ENCODE data around the gene DNAH10.
"Not testable (repeated sequence)": the region's sequence is repeated elsewhere in the genome, so short reads cannot be mapped to it uniquely, and the experiment has no call there.

Gene DNAH10

DNA sequence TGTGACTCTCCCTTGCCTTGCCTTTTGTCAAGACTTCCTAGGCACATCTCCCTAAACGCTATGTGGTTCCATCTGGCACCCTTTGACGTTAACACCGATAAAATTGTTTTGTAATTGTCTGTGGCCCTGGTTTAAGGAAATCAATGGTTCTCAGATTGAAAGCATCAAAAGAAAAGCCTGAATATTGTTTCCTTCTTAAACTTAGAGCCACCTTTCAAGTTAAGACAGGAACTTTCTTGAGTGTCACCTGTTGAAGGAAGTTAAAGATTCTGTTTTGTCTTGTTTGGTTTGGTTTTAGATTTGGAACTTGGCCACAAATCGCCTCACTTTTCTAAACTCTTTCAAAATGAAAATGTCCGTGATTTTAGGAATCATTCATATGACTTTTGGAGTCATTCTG is 14.8 kb upstream of the DNAH10 start:
- DNase-seq = no peak

DNA sequence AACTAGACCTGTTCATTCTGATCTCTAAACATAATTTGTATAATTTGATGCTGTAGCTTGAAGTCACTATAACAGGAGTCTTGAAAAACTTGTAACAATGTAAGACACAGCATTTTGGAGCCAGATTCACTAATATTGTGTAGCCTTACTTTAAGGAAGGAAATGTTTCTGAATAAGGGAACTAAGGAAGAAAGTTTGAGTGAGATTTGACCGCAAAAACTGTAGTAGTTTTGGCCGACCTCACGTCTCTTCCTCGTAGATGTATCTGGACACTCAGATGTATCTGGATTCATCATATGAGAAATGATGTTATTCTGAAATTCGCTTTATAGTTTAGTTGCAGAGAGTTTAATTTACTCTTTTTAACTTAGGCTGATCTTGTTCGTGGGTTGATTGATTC is 13.9 kb upstream of the DNAH10 start:
- DNase-seq = no peak

DNA sequence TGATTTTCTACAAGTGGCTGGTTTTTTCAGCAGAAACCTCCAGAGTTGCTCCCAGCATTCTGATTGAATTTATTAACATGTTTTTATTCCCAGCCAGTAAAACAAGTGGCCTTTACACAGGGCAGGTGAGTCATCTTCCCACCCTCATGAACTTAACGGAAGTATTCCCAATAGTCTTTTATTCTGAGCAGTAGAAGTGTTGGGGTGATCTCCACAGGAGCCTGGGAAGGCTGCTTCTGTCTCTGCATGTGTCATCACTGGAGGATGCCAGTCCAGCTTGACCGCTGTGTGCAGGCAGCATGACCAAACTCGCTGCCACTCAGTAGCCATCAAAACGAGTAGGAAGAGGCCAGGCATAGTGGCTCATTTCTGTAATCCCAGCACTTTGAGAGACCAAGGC is 13.4 kb upstream of the DNAH10 start:
- DNase-seq = no peak

DNA sequence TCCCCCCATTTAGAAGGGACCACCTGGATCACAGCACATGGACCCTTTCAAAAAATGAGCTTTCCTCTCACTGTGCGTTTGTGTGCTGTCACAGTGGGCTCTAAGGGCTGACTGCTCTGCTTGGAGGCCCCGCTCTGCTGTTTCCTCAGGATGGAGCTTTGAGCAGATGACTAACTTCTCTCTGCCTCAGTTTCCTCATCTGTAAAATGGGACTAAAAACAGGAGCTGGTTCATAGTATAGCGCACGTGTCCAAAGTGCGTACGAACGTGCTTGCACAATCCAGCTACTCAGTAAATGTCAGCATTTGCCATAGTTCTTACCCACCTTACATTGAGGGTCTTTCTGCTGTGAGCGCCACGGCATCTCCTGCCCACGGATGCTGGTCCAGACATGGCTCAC is 12.7 kb upstream of the DNAH10 start:
- no peak for DNase-seq

DNA sequence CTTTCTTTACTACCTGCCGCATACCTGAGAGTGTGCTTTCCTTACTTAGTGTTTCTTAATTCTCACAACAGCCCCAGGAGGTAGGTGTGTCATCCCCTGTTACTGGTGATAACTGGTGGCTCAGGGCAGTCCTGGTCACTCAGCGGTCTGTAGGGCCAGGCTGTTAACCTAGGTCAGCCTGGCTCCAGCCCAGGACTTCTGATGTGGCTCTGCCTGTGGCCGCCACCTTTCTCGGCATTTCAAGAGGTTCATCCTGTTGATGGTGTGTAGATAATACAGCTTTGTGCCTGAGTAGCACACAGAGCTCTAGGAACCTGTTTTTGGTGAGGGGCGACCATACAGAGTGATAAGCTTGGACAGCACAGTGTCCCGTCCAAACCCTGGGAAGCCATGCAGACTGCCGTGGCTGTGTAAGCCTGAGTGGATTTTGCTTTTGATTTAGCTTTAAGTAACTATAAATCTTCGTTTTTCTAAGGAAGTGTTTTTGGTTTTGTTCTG is 11.9 kb upstream of the DNAH10 start:
- no peak for DNase-seq

DNA sequence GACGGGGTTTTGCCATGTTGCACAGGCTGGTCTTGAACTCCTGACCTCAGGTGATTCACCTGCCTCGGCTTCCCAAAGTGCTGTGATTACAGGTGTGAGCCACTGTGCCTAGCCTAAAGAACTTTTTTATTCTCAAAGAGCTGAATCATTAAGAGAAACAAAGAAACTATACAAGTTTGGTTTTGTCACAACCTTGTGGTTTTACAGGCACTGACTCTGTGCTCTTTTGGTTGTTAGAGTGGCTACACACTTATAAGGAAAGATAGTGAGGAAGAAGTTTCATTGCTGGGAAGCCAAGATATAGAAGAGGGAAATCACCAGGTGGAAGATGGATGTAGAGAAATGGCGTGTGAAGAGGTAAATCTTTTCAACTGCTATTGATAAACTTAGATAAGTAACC is 10.1 kb upstream of the DNAH10 start:
- no peak for DNase-seq

DNA sequence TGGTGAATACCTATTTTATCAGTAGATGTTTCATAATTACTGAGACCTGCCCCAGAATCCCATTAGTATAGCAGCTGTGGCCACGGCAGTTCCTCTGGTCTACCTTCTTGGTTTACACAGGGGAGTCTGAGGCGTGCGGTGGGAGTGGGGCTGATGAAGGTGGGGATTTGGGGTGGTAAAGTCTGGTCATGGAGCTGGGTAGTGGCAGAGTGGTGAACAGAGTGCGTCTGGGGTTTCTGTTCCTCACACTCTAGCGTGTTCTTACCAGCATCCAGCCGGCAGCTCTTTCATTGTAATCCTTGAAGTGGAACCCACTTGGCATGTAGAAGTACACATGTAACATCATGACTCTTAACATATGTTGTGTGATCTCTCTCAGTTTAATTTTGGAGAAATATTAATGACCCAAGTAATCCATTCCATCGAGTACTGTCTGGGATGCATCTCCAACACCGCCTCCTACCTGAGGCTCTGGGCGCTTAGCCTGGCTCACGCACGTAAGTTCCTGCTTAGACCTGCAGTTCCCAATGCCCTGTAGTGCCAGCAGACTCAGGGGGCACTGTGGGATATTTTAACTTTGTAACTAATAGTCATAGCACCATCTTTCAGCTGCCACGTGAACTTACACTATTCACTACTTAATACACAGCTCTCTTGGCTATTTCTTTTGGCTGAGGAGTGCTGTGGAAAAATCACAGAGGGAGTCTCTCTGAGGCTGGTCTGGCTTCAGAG is 7.9 kb upstream of the DNAH10 start:
- no peak for DNase-seq

DNA sequence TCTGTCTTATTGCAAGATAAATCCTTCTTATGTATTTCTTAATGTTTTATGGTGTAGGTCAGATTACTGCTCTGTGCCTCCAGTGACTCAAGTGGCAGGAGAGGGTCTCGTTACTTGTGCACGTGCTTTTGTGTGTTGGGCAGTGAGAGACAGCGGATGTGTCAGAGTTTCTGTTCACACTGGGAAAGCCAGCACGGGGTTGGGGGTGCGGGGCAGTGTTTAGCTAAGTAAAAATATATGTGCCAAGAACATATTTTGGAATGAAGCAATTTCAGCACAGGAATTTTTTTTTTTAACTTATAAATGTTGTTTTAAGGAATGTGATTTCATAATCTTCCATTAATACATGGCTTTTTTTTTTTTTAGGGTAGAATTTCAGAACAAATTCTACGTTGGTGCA is 4.5 kb upstream of the DNAH10 start:
- DNase-seq = no peak

DNA sequence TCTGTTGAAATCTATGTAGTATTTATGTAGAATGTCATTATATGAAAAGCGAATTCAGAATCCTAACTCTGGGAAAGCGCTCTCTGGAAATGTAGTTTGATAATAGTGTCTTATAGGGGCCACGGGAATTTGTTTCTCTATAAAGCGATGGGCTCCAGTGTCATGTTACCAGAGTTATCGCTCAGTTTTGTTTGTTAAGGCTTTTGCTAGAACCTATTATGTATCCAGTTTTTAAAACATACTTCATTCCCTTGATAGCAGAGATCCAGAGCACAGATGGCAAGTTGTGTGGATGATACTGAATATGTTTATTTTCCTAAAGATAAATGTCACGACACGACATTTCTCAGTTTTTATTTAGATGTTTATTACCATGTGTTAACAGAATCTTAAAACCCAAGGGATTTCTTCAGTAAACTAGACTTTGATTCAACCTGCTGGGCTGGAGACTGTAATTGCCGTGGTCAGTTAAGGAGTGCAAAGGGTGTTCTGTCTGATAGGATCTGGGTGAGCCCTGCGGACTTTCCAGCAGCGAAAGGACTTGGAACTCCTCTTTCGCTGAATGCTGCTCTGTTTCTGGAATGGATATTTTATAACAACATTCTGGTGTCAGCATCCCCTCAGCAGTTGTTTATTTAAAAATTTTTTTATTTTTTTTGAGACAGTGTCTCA is 1.7 kb upstream of the DNAH10 start:
- no peak for DNase-seq

DNA sequence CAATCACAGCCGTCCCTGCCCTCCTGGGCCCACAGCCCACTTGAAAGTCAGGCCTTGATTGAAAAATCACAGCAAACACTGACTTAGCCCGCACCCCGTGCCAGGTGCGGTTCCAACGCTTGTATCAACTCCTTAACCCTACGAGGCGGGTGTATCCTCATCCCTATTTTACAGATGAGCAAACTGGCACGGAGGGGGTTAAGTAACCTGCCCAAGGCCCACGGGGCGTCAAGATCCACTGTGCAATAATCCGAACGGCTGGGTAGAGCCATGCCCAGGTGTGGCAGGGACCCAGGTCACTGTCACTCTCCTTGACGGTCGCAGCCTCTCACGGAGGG is 583 bp downstream of the DNAH10 start:
- DNase-seq = no peak

DNA sequence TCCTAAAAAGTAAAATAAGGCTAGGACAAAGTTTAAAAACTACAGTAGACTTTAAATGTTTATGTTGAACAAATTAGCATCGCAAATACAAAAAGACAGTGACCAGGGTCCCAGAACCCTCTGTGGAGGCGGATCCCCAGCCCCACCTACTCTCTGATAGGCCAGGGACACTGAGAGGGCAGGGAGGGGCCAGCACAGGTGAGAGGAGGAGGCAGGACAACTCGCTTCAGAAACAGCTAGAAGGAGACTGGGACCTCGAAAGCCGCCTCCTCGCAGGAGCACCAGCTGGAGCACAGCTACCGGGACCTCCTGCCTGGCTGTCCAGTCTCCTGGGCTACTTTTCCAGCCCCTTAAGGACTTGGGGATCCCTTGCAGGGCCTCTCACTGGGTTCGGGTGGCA is 992 bp downstream of the DNAH10 start:
- DNase-seq = no peak

DNA sequence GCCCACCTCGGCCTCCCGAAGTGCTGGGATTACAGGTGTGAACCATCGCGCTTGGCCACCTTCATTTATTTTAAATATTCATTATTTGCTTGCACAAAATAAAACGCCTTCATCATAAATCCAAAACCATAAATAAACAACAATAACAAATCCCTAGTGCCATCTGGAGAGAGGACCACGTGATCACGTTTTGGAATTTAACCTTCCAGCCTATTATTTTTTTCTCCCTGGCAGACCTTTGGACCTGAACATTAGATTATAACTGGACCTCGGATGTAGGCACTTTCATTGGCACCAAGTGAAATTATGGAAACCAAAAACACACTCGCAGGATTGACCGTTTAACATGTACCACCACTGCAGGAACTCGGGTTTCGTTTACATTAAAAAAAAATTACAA is 2.0 kb downstream of the DNAH10 start:
- no peak for DNase-seq

DNA sequence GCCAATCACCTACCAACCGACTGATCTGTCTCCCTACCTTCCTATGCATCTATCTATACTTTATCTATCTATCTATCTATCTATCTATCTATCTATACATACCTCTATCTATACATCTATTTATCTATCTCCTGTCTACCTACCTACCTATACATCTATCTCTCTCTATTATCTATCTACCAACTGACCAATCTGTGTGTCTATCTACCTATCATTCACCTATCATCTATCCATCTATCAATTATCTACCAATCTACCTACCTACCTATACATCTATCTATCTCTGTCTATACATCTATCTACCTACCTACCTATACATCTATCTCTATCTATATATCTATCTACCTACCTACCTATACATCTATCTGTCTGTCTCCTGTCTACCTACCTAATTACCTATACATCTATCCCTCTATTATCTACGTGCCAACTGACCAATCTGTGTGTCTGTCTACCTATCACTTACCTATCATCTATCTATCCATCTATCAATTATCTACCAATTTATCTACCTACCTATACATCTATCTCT is 3.5 kb downstream of the DNAH10 start:
- no peak for DNase-seq

DNA sequence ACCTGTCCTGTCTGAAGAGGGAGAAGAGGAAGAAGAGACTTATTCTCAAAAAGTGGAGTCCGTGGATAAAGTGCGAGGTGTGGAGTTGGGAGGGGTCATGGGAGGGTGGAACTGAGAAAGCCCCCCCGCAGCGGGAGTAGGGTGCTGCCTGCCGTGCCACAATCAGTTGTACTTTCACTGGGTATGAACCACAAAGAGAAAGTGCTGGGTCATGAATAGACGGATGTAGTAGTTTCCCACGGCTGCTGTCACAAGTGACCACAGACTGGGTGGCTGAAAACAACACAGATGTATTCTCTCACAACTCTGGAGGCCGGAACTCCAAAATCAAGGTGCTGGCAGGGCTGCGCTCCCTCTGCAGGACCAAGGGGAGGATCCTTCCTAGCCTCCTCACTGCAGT is 5.5 kb downstream of the DNAH10 start:
- no peak for DNase-seq

DNA sequence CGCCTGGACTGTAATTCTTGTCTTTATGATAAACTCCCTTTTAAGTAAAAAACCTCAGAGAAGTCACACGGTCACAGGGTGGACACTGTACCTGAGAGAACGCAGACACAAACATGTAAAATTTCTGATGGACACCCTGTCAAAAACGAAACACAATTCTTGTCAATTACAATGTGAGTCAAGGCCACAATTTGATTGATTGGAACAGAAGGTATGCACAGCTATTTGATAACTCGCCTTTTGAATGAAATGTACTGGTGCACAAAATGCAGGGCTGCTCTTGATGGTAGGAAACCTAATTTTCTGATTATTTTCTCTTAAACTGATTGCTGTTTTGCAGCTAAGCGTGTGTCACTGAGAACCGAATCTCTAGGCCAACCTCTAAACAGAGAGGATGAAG is 9.2 kb downstream of the DNAH10 start:
- no peak for DNase-seq

DNA sequence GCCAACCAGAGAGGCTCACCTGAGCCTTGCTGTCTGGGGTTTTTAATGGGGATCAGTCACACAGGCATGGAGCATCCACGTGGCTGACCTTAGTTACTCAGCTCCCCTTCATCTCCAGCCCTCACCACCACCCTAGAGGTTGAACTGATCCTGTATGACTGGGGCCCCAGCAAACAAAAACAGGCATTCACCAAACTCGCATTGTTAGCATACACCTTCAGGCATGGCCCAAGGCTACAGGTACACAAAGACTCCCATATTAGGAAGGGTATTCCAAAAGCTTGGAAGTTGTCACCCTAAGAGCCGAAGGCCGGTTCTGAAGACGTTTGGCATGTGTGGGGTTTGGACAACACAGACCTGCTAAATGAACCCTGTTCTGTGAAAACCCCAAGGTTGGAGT is 10.0 kb downstream of the DNAH10 start:
- DNase-seq = no peak

DNA sequence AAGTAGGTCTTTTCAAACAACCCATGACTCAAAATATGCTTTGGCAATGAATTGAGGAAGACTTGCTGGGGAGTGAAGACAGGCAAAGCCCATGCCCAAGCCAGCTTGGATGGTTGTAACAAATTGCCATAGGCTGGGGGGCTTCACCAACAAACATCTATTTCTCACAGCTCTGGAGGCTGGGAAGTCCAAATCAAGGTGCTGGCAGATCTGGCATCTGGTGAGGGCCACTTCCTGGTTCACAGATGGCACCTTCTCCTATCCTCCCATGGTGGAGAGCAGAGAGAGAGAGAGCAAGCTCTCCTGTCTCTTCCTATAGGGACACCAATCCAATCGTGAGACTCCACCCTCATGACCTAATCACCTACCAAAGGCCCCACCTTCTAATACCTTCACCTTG is 11.3 kb downstream of the DNAH10 start:
- DNase-seq = no peak

DNA sequence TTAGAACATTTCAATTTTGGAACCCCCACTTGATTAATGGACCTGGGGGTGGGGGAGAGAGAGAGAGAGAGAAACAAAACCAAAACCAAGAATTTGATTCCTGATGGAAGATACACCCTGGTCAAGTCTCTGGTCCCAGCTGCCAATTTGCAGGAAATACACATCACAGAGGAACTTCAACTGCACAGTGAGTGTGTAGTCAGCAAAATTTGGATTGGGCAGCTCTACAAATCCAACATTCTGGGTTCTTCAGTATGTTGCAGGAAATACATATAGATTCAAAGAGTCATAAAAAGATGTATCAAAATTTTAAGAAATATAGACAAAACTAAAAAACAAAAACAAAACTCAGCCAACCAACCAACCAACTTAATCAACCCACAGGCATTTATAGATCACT is 17.4 kb downstream of the DNAH10 start:
- no peak for DNase-seq

DNA sequence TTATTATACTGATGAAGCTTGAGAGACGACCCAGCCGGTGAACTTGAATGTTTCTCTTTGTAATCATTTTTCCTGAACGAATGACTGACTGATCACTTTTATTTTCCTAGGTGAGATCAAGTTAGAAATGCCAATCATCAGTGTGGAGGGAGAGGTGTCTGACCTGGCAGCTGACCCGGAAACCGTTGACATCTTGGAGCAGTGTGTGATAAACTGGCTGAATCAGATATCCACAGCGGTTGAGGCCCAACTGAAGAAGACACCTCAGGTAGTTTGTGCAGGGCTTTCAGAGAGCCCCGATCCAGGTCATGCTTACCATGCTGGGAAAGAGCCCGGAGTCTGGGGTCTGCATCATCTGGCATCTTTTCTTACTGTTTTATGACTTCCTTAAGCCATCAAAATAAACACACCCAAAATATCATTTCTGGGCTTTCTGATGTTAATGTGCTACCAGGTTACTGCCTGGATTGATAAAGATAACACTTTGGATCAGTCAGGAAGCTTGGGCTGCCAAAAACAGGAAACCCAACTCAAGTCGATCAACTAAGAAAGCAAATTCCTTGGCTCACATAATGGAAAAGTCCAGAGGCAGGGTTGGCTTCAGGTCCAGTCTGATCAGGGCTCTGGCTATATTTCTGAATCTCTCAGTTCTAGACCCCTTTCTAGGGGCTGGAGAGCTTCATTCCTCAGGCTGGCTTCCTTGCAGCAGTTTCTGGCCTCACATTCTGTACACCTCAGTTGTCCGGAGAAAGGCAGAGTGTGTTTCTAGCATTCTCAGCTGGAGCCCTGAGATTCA is 21.1 kb downstream of the DNAH10 start:
- no peak for DNase-seq

DNA sequence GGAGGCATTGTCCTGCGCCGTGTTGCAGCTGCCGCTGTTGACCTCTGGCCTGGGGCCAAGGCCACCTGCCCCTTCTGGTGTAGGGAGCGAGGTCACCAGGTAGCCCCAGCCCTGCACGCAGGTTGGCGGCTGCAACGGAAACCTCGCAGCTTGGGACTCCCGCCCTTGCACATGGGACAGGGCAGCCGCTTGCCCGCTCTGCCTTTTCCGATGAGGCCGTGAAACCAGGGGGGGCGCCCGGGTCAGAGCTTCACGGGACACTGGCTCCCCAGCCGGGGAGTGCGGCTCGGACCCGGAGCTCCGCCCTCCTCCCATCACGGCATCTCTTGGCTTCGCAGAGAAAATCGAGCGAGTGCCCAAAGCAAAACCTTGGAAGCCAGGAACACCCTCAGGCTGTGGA is 25.4 kb downstream of the DNAH10 start:
- no peak for DNase-seq

DNA sequence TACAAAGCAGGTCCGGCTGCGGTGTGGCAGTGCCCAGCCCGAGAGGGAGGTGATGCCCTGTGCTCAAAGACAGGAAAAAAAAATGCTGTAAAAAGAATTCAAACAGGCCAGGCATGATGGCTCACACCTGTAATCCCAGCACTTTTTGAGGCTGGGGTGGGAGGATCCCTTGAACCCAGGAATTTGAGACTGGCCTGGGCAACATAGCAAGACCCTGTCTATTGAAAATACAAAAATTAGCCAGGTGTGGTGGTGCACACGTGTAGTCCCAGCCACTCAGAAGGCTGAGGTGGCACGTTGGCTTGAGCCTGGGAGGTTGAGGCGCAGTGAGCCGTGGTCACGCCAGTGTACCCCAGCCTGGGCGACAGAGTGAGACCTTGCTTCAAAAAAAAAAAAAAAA is 26.4 kb downstream of the DNAH10 start:
- DNase-seq = no peak

DNA sequence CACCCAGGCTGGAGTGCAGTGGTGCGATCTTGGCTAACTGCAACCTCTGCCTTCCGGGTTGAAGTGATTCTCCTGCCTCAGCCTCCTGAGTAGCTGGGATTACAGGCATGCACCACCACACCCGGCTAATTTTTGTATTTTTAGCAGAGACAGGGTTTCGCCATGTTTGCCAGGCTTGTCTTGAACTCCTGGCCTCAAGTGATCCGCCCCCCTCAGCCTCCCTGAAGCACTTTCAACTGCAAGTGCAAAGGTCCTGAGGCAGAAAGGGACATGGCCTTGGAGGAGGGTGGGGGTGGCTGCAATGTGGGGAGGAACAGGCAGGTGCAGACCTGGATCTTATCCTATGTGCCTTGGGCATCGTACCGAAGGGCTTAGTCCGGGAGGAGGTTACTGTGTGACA is 27.3 kb downstream of the DNAH10 start:
- DNase-seq = not testable (repeated sequence)

DNA sequence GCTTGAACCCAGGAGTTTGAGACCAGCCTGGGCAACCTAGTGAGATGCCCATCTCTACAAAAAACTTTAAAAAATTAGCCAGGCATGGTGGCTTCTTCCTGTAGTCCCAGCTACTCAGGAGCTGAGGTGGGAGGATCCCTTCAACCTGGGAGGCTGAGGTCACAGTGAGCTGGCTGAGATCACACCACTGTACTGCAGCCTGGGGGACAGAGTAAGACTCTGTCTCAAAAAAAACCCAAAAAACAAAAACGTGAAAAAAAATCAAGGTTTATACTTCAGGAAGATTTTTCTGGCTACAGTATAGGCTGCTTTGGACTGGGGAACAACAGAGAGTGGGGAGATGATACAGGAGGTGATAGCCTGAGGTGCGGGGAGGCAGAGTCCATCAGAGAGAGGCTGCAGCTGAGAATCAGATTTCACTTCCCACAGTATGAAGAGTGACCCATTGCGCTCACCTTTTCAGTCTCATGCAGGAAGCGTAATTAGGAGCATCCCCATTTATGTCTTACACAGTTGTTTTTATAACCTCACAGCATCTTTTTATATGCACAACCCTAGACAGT is 28.9 kb downstream of the DNAH10 start:
- no peak for DNase-seq

DNA sequence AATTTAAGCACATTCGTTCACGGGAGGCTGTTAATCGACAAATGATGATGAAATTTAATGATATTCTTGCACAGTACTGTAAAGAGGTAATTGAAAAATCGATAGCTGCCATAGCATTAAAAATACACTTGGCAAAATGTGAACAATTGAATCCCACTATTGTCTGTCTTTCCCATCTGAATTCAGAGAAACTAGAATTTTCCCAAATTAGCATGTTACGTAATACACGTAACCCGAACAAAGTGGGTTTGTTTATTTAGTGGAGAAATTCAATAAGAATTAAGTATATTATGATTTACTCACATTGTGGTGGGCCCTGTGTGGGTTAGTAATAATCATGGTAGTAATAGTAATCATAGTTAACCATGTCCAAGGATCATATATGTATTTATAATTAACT is 31.9 kb downstream of the DNAH10 start:
- DNase-seq = no peak
